Fibroblast of the aortic adventitia (primary cell): ENCODE data around the gene DNAJB2. TPM values are rescaled to one million over a fixed set of nuclear protein-coding genes. Genes with fewer than 3 reads are reported as not detected.
A peak's percentile ranks its signal among the peaks of the same experiment; 100 is the strongest.
"Not testable (repeated sequence)": the region's sequence is repeated elsewhere in the genome, so short reads cannot be mapped to it uniquely, and the experiment has no call there.

ENCODE experiments used
- DNase-seq: peaks from one replicate; pipeline ENCODE4 v3.0.0-alpha.2; 2010; ENCODE audit warnings: low read depth
- H3K4me3 ChIP-seq: 2 replicates; pipeline ENCODE4 v1.5.1; 2011; ENCODE audit warnings: low read depth, mild to moderate bottlenecking, control low read depth, low read length, moderate library complexity
- CTCF ChIP-seq: IDR thresholded peaks from 2 replicates; pipeline ENCODE4 v1.5.1; 2011; ENCODE audit warnings: mild to moderate bottlenecking, low read length, control low read depth, inconsistent platforms; ENCODE audit not compliant: insufficient read depth
- total RNA-seq: library from RNA; depleted of rRNA; stranded (reverse); fragments of >200 nt; gene quantifications from 2 replicates; pipeline ENCODE4 v1.2.3, GENCODE V29; 2012; ENCODE audit warnings: low replicate concordance

DNAJB2 gene
- total RNA-seq, 1 donor = 28.0 TPM

DNA sequence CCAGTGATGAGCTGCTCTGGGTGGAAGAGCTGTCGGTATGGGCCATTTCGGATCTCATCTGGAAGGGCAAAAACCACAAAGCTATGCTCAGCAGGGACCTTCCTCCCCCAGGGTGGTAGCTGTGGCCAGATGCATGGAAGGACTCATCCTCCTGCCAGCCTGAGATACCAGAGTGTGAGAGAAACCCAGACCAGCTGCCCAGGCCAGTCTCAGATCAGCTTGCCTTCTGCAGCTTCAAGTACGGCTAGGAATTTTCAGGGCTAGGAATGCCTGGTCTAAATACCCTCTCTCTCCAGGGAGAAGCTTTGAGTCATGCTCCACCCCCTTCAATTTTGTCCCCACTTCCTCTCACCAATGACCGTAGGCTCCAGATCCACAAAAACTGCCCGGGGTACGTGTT lies 27.5 kb upstream of the DNAJB2 start:
- no peak for TF ChIP-seq CTCF
- no peak overlapping the region for H3K4me3 ChIP-seq
- no peak for DNase-seq

DNA sequence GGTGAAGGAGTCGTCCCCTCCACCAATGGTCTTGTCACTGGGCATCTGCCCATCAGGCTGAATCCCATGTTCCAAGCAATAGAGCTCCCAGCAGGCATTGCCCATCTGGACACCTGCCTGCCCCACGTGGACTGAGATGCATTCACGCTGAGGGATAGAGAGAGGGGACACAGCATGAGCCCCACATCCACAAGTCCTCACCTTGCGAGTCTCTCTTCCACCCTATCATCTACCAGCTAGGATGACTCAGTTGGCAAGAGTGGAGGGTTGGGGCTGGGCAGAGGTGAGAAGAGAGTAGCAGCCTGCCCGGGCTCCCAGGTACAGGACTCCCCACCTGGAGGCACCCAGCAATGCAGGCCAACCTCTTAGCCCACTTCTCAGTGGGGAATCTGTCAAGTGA lies 27.1 kb upstream of the DNAJB2 start:
- TF ChIP-seq CTCF = no peak
- H3K4me3 ChIP-seq = no peak overlapping the region
- DNase-seq = no peak

DNA sequence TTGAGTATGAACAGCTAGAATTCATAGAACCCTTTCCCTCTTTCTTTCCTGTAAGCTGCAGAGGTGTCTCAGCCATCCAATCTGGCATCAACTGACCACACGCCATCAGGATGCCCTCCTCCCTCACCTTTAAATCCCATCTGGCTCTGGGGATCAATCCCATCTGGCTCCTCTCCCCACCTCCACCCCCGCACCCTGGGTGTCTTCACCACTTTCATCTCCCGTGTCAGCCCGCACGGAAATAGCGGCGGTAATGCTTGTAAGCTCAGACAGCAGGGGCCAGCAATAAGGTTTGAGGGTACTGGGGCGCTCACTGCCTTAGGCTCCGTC lies 26.6 kb upstream of the DNAJB2 start:
- no peak for DNase-seq
- no peak for TF ChIP-seq CTCF
- peak overlapping the region; percentile 70 for H3K4me3 ChIP-seq

DNA sequence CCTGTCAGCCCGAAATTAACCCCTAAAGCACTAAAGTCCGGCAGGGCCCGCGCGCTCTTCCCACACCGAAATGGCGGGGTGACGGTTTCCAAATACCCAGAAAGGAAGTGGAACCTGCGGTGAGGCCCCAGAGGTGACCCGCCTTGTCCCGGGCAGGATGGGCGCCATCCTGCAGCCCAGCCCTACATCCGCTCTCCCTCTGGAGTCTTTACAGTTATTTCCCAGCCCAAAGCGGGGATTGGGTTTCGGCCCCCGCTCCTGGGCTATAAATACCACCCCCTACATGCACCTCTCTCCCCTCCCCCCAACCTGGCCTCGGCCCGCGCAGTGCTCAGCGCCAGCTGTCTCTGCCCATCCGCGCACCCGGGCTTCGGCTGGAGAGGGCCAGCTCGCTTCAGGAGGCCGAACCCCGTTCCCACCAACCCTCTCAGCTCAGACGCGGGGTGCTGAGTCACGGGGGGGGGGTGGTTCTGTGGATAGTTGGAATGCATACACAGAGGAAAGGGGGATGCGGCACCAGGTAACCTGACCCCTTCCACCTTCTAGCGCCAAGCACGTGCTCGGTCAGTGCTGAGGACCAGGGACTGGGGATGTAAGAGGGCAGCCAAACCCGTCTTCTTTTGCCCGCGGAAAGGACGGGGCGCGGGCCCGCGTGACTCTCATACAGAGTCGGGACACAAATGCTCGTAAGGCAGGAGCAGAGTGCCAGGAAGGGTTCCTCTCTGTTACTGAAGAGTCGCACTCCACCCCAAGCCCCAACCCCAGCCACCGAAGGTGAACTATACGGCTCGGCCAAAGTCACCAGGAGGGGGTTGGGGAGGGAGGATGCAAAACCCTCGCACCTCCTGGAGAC lies 26.0 kb upstream of the DNAJB2 start, which contains the start of gene TUBA4B:
TSS of gene TUBA4B (plus strand) at position 344 of the 853 bp plus-strand sequence. CDS start at position 509, 165 bp downstream.
- DNase-seq = no peak
- peak within 1 kb of the TSS; percentile 70 for H3K4me3 ChIP-seq
- TF ChIP-seq CTCF = no peak

DNA sequence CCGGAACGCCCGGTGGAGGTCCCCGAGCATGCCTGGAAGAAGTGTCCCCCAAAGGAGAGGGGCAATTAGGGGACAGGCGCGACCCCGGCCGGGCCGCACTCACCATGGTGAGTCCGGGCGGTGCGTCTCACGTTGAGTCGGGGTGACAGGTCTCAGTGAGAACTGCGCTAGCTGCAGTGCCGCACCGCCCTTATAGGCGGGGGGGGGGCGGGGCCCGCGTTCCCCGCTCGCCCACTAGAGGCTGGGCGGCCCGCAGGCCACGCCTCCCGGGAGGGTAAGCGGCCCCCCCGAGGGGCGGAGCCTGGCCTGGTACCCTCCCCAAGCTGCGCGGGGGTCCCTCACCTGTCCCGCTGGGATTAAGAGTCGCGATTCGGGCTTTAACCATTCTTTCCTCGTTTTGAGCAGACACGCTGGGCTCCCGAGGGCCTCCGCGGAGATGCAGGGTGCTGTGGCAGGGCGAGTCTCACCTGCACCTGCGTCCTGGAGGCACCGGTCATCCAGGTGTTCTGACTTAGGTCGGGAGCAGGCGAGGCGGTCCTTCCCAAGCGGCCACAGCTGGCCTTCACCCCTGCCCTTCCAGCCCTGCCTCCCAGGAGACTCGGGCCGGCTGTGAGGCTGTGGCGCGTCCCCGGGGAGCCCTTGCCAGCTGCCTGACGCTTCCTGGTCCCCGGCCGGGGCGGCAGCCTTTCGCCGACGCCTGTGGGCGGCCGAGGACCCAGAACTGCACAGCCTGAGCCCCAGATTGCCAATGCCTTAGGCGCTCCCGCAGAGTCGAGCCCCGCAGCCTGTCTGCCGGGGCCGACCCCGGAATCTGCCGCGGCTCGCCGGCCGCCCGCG lies 25.2 kb upstream of the DNAJB2 start, which contains the start of gene TUBA4A:
TSS of gene TUBA4A (minus strand) at position 166 of the 837 bp plus-strand sequence. CDS start at position 106, 60 bp downstream.
- TF ChIP-seq CTCF = no peak
- DNase-seq = peak; percentile 43
- peak within 1 kb of the TSS; percentile 70 for H3K4me3 ChIP-seq

- TF ChIP-seq CTCF = no peak
- DNase-seq = peak; percentile 16
- H3K4me3 ChIP-seq = peak overlapping the region; percentile 70
Observed at GRCh38 chr2:219254590-219255201, 24.5 kb upstream of the DNAJB2 start.

DNA sequence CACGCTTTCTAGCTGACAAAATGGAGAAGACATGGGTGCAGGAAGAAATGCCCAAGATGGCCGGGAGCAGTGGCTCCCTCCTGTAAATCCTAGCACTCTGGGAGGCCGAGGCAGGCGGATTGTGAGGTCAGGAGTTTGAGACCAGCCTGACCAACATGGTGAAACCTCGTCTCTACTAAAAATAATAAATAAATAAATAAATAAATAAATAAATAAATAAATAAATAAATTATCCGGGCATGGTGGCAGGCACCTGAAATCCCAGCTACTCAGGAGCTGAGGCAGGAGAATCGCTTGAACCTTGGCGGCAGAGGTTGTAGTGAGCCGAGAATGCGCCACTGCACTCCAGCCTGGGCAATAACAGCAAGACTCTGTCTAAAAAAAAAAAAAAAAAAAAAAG lies 20.2 kb upstream of the DNAJB2 start:
- not testable (repeated sequence) for DNase-seq, H3K4me3 ChIP-seq
